Stimulated activated naive CD8-positive, alpha-beta T cell treated with anti-CD3 and anti-CD28 coated beads, Interleukin-15, amount 100 ng/mL, for 72 hours (primary cell): ENCODE results near the gene HLF.
"Not testable (repeated sequence)": the region's sequence is repeated elsewhere in the genome, so short reads cannot be mapped to it uniquely, and the experiment has no call there.

ENCODE experiments used
- ATAC-seq: fragments of 150-1000 bp; cut with Tn5 transposase; 2 replicates; pipeline ENCODE4 v1.10.0; 2021; ENCODE audit warnings: mild to moderate bottlenecking, moderate library complexity
- DNase-seq, 2 donors: peaks; one replicate each; pipeline ENCODE4 v3.0.0; 2021 to 2022
- H3K27ac Mint-ChIP-seq, 2 donors: one replicate each; pipeline ENCODE4 v1.8.0; 2022; ENCODE audit warnings: mild to moderate bottlenecking in 2 of 2, mixed read lengths in 2 of 2, moderate library complexity in 2 of 2
- H3K27me3 Mint-ChIP-seq: one replicate; pipeline ENCODE4 v1.8.0; 2022; ENCODE audit warnings: mixed read lengths
- H3K4me1 Mint-ChIP-seq: one replicate; pipeline ENCODE4 v1.8.0; 2022; ENCODE audit warnings: mild to moderate bottlenecking, mixed read lengths
- H3K4me3 Mint-ChIP-seq, 2 donors: one replicate each; pipeline ENCODE4 v1.8.0; 2022; ENCODE audit warnings: mild to moderate bottlenecking in 2 of 2, mixed read lengths in 2 of 2, moderate library complexity in 1 of 2
- H3K9me3 Mint-ChIP-seq, 2 donors: one replicate each; pipeline ENCODE4 v1.8.0; 2022; ENCODE audit warnings: mixed read lengths in 2 of 2

Gene HLF

GRCh38 chr17:55319933-55320593 is 55.3 kb downstream of the HLF start:
- no peaks in the 10 kb centered on the region for H3K4me1 Mint-ChIP-seq
- ATAC-seq (no peak), DNase-seq (no peak)
- H3K9me3 Mint-ChIP-seq = no peaks in the 10 kb centered on the region
- no peak overlapping the region for H3K4me3 Mint-ChIP-seq
- peaks cover 7% of the 10 kb centered on the region for H3K27me3 Mint-ChIP-seq
- no peak overlapping the region for H3K27ac Mint-ChIP-seq

- ATAC-seq = no peak
- H3K9me3 Mint-ChIP-seq = no peaks in the 10 kb centered on the region
- peaks cover 7% of the 10 kb centered on the region for H3K27me3 Mint-ChIP-seq
- no peaks in the 10 kb centered on the region for H3K4me1 Mint-ChIP-seq
- H3K27ac Mint-ChIP-seq = no peak overlapping the region
- no peak overlapping the region for H3K4me3 Mint-ChIP-seq
- no peak for DNase-seq
Measured at GRCh38 chr17:55320594-55321426, 56.0 kb downstream of the HLF start.

- DNase-seq (no peak), ATAC-seq (no peak)
- no peaks in the 10 kb centered on the region for H3K9me3 Mint-ChIP-seq
- H3K27me3 Mint-ChIP-seq = peaks cover 7% of the 10 kb centered on the region
- H3K4me3 Mint-ChIP-seq = no peak overlapping the region
- no peak overlapping the region for H3K27ac Mint-ChIP-seq
- H3K4me1 Mint-ChIP-seq = no peaks in the 10 kb centered on the region
Measured at GRCh38 chr17:55321427-55322060, 56.8 kb downstream of the HLF start.

GRCh38 chr17:55322453-55322985 is 57.8 kb downstream of the HLF start:
- no peak for DNase-seq
- ATAC-seq = no peak
- Mint-ChIP-seq H3K4me1 (no peaks in the 10 kb centered on the region), H3K4me3 (no peak overlapping the region), H3K27me3 (peaks cover 7% of the 10 kb centered on the region), H3K9me3 (no peaks in the 10 kb centered on the region), H3K27ac (no peak overlapping the region)

GRCh38 chr17:55323518-55324295 is 58.9 kb downstream of the HLF start:
- no peak overlapping the region for H3K27ac Mint-ChIP-seq
- ATAC-seq = no peak
- H3K27me3 Mint-ChIP-seq = peaks cover 7% of the 10 kb centered on the region
- H3K4me1 Mint-ChIP-seq = no peaks in the 10 kb centered on the region
- peaks cover 1 to 8% of the 10 kb centered on the region in 2 donors for H3K9me3 Mint-ChIP-seq
- DNase-seq = no peak
- H3K4me3 Mint-ChIP-seq = no peak overlapping the region

GRCh38 chr17:55324296-55324978 is 59.7 kb downstream of the HLF start:
- Mint-ChIP-seq H3K27ac (no peak overlapping the region), H3K9me3 (peaks cover 5 to 11% of the 10 kb centered on the region in 2 donors), H3K4me1 (no peaks in the 10 kb centered on the region), H3K4me3 (no peak overlapping the region), H3K27me3 (peaks cover 7% of the 10 kb centered on the region)
- ATAC-seq (no peak), DNase-seq (no peak)

- Mint-ChIP-seq H3K27me3 (peaks cover 13% of the 10 kb centered on the region), H3K9me3 (peaks cover 5 to 11% of the 10 kb centered on the region in 2 donors), H3K4me3 (no peak overlapping the region), H3K27ac (no peak overlapping the region), H3K4me1 (no peaks in the 10 kb centered on the region)
- no peak for DNase-seq
- ATAC-seq = no peak
Measured at GRCh38 chr17:55325406-55325805, 60.6 kb downstream of the HLF start.

- H3K27me3 Mint-ChIP-seq = peaks cover 15% of the 10 kb centered on the region
- H3K9me3 Mint-ChIP-seq = peaks cover 5 to 11% of the 10 kb centered on the region in 2 donors
- no peak overlapping the region for H3K27ac Mint-ChIP-seq
- DNase-seq (no peak), ATAC-seq (no peak)
- no peaks in the 10 kb centered on the region for H3K4me1 Mint-ChIP-seq
- no peak overlapping the region for H3K4me3 Mint-ChIP-seq
Measured at GRCh38 chr17:55326030-55326429, 61.3 kb downstream of the HLF start.

GRCh38 chr17:55327225-55328088 is 62.7 kb downstream of the HLF start:
- ATAC-seq (no peak), DNase-seq (no peak)
- H3K4me1 Mint-ChIP-seq = peaks cover 5% of the 10 kb centered on the region
- peaks cover 5 to 11% of the 10 kb centered on the region in 2 donors for H3K9me3 Mint-ChIP-seq
- peaks cover 10% of the 10 kb centered on the region for H3K27me3 Mint-ChIP-seq
- no peak overlapping the region for H3K4me3 Mint-ChIP-seq
- H3K27ac Mint-ChIP-seq = no peak overlapping the region

- Mint-ChIP-seq H3K9me3 (peaks cover 5 to 11% of the 10 kb centered on the region in 2 donors), H3K4me1 (peaks cover 12% of the 10 kb centered on the region), H3K27me3 (peaks cover 10% of the 10 kb centered on the region)
- ATAC-seq, H3K27ac Mint-ChIP-seq, DNase-seq, H3K4me3 Mint-ChIP-seq: not testable (repeated sequence)
Measured at GRCh38 chr17:55328514-55328913, 63.8 kb downstream of the HLF start.

- Mint-ChIP-seq H3K4me3 (no peak overlapping the region), H3K9me3 (peaks cover 5 to 11% of the 10 kb centered on the region in 2 donors), H3K27me3 (peaks cover 17% of the 10 kb centered on the region), H3K4me1 (peaks cover 12% of the 10 kb centered on the region), H3K27ac (no peak overlapping the region)
- DNase-seq (no peak), ATAC-seq (no peak)
Measured at GRCh38 chr17:55330344-55330933, 65.7 kb downstream of the HLF start.

GRCh38 chr17:55332296-55333041 is 67.7 kb downstream of the HLF start:
- peaks cover 30% of the 10 kb centered on the region for H3K27me3 Mint-ChIP-seq
- H3K27ac Mint-ChIP-seq = no peak overlapping the region
- peaks cover 5 to 11% of the 10 kb centered on the region in 2 donors for H3K9me3 Mint-ChIP-seq
- no peak for DNase-seq
- peaks cover 12% of the 10 kb centered on the region for H3K4me1 Mint-ChIP-seq
- no peak overlapping the region for H3K4me3 Mint-ChIP-seq
- no peak for ATAC-seq

- no peak for DNase-seq
- Mint-ChIP-seq H3K9me3 (no peaks in the 10 kb centered on the region), H3K27me3 (peaks cover 40% of the 10 kb centered on the region), H3K4me1 (peaks cover 12% of the 10 kb centered on the region), H3K4me3 (no peak overlapping the region), H3K27ac (no peak overlapping the region)
- ATAC-seq = no peak
Measured at GRCh38 chr17:55334285-55334684, 69.5 kb downstream of the HLF start.
